Caki2 (cell line): Measurements from ENCODE around the gene LBH. TPM values are rescaled to one million over a fixed set of nuclear protein-coding genes. Genes with fewer than 3 reads are reported as not detected.

Experiments
- DNase-seq: peaks from one replicate; pipeline ENCODE4 v3.0.0-alpha.2; 2015; ENCODE audit warnings: low read depth
- in situ Hi-C: cut with HindIII; loops from 2 replicates; pipeline ENCODE4 v1.10.0; 2016; ENCODE audit warnings: low sequenced_read_pairs, low pct_unique_long_range_greater_than_20kb, mixed read lengths
- total RNA-seq: library from RNA; depleted of rRNA; stranded (reverse); fragments of >200 nt; shearing (Covaris generic); gene quantifications from 2 replicates; pipeline ENCODE4 v1.2.3, GENCODE V29; 2014; ENCODE audit warnings: low replicate concordance

LBH gene
- total RNA-seq, 1 experiment from 2014 or later, result 99.1 TPM

DNA sequence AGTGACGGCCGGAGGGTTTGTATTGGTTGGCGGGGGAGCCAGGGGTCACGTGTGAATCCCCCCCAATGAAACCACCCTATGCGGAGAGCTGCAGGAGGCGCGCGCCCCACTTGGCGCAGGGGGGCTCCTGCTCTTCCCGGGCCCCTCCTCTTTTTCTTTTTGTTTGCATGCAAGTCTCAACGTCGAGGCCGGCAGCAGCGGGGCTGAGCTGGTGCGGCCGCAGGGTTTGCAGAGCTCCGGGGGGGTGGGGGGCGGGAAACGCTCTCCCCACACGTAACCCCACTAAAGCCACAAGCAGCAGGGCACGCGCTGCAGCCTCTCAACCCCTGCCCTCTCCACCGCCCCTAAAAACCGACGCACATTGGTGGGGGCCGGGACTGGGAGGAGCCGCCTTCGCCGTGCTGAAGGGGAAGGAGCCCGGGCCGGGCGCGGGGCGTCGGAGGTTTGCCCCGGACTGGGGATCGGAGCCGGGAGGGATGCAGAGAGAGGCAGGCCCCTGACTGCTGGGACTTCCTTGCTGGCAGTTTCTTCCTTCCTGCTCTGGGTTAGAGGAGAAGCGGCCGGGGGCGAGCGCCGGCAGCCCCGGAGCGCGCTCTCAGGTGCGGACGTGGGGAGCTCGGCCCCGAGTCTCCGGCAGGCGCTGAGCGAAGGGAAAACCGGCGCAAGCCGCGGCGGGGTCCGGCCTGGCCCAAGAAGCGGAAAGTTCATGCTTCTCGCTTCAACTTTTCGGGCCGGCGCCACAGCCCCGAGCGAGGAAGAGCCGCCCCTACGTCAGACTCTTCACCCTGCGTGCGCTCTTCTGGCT lies 864 bp downstream of the LBH start:
- in situ Hi-C loops, result loop anchor here (10.0 kb wide), 1 partner anchor 133 kb away; no protein-coding TSS in a partner anchor
- DNase-seq, result no peak

DNA sequence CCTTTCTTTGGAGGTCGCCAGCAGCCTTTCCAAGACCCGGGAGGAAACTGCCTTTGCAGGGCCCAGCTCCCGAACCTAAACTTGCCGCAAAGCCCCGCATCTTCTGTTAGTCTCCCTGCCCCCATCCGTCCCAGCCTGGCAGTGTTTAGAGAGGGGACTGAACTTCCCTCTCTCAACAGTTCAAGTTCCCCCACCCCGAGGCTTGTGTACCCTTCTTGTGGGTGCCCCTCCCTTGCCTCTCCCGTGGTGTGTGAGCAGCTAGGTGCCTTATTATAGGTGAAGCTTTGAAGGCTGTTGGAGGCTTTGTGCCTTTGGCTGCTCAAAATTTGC lies 1.4 kb downstream of the LBH start:
- DNase-seq, result peak; percentile 19
- in situ Hi-C loops, result loop anchor here (10.0 kb wide), 1 partner anchor 132 kb away; no protein-coding TSS in a partner anchor

DNA sequence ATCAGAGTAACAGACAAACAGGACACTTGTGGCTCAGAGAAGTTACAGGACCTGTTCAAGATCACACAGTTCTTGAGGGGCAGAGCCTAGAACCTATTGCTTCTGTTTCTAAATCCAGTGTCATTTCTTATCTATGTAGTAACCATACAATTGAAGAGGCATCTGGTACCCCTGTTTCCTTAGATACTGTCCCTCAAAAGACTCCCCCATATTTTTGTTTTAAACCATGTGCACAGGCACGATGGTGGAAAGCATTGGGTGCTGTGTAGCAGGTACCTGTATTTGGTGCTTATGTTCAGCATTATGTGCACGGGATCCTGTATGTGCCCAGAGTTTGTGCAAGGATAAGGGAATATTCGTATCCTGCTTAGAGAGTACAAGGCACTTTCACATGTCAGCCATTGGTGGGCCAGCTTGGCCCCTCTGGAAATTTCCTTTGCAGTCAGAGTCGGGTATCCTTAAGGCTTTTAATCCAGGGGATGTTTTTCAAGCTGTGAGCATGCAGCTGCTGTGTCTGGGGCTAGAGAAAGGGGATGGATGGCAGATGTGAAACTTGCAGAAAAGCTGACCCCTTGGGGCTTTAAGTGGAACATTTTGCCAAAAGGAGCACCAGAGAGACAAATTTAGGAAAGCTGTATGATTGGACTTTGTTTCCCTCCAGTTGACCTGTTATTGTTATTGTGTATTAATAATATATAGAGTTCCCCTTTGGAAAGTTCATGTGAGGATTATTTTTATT lies 2.1 kb downstream of the LBH start:
- DNase-seq, result peak; percentile 14
- in situ Hi-C loops, result loop anchor here (10.0 kb wide), 1 partner anchor 131 kb away; no protein-coding TSS in a partner anchor

DNA sequence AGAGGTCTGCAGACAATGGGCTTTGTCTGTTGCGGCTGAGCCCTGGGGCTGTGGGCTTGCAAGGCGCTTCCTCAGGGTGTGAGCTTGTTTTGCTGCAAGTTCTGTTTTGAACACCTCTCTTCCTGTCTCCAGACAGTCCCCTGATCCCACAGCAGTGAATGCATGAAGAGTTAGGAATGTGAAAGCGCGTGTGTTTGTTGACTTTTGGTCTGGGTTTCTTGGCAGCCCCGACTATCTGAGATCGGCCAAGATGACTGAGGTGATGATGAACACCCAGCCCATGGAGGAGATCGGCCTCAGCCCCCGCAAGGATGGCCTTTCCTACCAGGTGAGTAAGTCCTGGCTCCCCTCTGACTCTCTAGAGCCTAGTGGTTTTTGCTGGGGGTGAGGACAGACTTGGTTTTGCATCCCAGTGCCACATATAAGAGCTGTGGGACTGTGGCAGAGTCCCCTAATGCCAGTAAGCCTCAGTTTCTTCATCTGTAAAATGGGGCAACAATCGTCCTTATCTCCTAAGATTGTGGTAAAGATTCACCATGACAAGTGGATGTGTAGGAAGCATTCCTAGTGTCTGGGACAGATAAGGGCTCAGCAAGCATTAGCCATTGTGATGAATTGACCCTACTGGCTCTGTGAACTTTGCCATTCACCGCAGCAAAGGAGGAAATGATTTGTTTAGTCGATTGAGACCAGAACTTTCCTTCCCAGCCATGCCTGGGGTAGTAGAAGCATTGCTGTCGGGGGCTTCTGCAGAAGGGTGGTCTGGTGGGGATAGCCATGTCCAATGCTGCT lies 3.0 kb downstream of the LBH start:
- in situ Hi-C loops, result loop anchor here (10.0 kb wide), 1 partner anchor 130 kb away; no protein-coding TSS in a partner anchor
- DNase-seq, result peak; percentile 97

DNA sequence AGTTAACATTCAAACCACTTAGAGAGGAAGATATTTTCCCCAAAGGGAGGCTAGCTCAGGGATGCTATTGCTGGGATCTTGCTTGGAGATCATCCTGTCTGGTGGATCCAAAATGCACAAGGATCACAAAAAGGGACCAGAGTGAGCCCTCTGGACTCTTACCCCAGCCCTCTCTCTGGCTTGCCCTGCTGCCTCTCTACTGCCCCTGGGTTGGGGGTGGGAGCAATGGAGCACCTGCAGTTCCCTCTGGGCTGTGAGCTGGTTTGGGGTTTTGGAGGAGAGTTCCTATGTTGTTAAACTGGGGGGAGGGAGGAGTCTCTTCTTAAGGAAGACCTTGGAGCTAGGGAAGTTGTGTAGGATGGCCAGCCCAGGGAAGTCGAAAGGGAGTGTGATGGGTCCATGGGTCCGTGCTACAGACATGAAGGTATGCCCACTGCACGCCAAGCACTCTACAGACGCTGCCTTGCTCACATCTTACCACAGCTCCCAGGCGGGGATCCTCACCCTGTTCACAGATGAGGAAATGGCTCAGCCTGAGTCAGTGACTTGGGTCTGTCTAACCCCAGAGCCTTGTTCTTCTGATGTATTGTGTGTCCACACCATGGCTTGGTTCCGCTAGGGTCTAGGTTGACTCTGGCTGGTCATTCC lies 3.8 kb downstream of the LBH start:
- DNase-seq, result no peak
- in situ Hi-C loops, result loop anchor here (10.0 kb wide), 1 partner anchor 130 kb away; no protein-coding TSS in a partner anchor

DNA sequence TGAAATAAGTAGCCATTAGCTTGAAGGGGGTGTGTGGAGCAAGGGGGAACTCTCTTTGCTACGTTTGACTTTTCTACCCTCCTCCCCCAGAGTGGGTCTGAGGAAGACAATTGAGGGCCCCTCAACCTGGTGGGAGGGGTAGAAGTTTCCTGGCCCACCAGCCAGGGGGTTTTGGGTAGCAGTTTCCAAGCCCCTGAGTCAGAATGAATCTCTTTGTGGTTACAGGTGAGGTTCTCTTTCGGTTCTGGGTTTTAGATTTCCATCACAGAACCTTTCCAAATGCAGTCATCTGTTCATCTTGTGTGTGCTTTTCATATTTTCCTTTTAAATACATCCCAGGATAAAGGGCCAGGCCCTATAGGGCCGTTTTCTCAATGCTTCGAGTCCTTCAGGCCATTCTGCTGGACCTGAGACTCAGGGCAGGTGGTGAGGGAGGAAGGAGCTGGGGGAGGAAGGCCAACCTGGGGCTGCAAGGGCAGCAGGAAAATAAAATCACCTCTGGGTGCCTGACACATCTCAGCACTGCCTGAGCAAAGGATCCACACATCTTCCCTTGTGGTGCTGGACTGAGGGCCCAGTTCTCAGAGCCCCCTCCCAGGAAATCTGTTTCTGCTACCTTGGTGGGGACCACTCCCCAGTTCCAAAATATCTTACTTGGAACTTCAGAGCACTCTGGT lies 4.7 kb downstream of the LBH start:
- in situ Hi-C loops, result loop anchor here (10.0 kb wide), 1 partner anchor 129 kb away; no protein-coding TSS in a partner anchor
- no peak for DNase-seq

- in situ Hi-C loops, result loop anchor here (10.0 kb wide), 1 partner anchor 128 kb away; no protein-coding TSS in a partner anchor
- no peak for DNase-seq
Observed at GRCh38 chr2:30236591-30237238, 5.4 kb downstream of the LBH start.

GRCh38 chr2:30237239-30237965 lies 6.1 kb downstream of the LBH start:
- in situ Hi-C loops, result loop anchor here (10.0 kb wide), 1 partner anchor 127 kb away; no protein-coding TSS in a partner anchor
- no peak for DNase-seq

DNA sequence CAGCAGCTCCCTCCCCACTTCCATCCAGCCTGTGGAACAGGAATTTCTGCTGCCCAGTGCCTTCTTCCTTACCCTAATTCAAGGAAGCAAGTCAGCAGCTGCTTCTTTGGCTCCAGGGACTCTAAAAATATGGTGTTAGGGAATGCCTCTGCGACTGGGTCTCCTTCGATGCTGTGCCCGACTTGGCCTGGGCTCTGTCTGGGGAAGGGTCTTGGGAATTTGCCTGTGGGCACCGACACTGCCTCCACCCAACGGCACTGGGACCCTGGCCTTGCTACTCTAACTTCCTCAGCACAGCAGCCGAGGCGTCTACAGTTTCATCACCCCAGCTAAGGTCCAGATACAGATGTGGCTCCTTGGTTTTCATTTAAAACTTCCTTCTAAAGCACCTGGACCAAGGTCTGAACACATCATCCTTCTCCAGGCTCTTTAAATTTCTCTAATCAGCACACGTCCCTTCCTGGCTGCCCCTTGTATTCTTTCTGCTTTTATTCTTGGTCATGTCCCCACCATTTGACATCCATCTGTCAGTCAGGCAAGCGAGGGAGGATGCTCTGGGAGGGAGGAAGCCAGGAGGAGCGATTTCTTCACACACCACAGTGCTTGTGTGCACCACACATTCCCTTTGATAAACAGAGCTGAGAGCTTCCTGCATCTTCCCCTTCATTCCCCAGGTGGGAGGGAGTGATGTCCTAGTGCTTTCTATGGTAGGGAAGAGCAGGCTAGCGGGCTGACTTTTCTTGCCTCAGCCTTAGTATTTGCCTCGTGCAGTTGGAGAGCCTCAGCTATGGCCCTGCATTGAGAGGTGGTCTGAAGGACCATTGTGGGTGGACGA lies 6.8 kb downstream of the LBH start:
- in situ Hi-C loops, result loop anchor here (10.0 kb wide), 1 partner anchor 127 kb away; no protein-coding TSS in a partner anchor
- DNase-seq, result no peak

- in situ Hi-C loops, result loop anchor here (10.0 kb wide), 1 partner anchor 125 kb away; no protein-coding TSS in a partner anchor
- peak; percentile 42 for DNase-seq
Observed at GRCh38 chr2:30239308-30239985, 8.1 kb downstream of the LBH start.

DNA sequence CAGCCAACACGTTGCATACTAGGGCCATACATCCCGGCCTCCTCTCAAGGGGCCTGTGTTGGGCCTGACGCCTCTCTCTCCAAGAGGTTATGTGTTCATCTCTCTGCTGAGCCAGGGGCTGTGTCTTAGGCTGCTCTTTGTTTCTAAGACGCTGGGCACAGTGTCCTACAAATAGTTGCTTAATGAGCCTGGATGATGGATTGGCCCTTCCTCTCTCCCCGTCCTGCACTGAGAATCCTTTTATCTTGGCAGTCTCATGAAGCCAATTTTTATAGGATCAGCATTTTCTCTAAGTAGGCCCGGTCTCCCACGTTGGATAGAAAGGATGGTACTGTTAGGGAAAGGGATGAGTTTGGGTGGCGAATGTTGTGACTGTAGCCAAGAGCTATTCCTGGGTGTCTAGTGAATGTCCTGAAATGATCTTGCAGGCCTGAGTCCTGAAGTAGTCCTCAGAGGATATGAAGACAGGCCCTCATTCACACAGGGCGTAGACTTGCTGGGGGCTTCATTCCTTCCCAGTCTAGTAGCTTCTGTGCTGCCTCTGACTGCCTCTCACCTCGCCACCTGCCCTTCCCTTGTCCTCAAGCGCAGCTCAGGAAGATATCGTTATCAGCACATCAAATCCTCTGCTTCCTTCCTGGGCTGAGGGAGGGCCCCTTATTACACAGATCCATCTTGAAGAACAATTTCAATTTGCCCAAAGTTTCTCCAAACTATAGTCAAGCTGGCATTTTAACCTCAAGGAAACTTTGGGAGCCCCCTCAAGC lies 8.8 kb downstream of the LBH start:
- in situ Hi-C loops, result loop anchor here (10.0 kb wide), 1 partner anchor 125 kb away; no protein-coding TSS in a partner anchor
- no peak for DNase-seq

- in situ Hi-C loops, result no loop called here
- DNase-seq, result no peak
Observed at GRCh38 chr2:30243231-30243630, 11.9 kb downstream of the LBH start.

DNA sequence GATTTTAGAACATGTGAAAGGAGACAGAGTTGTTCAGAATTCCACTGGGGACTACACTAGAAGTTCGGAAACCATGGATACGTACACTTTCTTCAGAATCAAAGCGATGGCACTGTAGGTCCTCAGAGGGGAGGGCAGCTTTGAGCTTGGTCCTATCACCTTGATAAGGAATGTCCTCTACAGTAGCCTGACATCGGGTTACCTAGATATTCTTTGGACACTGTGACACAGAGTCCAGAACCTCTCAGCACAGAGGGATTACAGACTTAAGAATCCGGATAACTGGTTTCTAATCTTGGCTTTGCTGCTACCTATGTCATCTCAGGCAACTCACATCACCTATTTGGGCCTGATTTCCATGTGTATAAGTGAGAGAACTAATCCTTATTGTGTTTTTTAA lies 14.0 kb downstream of the LBH start:
- in situ Hi-C loops, result no loop called here
- no peak for DNase-seq

- DNase-seq, result no peak
- in situ Hi-C loops, result no loop called here
Observed at GRCh38 chr2:30248791-30249190, 17.5 kb downstream of the LBH start.
